ENCODE data around the gene HLA-B.

Gene HLA-B

DNA sequence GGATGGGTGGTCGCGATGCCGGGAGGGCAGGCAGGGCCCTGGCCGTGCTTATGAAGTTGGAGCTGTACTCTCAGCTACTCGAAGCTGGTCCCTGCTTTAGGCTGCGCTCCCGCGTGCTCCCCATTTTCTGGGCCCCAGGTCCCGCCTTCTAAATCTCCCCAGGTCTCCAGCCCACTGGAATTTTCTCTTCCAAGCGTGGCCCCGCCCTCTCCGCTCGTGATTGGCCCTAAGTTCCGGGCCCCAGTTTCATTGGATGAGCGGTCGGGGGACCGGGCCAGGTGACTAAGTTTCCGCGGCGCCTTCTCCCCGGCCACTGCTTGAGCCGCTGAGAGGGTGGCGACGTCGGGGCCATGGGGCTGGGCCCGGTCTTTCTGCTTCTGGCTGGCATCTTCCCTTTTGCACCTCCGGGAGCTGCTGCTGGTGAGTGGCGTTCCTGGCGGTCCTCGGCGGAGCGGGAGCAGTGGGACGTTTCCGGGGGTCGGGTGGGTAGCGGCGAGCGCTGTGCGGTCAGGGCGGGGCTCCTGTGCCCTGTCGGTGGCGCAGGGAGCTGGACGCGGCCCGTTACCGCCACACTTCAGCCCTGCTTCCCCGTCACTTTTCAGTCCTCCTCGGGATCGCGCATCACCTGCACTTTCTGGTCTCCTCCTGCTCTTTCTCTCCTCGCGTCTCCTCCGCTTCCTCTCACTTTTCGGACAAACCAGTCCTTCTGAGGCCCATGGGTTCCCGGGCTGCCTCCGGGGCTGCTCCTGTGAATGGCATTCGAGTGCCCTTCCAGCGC lies 46.5 kb upstream of the HLA-B start, which contains the start of gene MICA:
MICA (plus strand) TSS at position 313 of the 778 bp plus-strand sequence; CDS start at position 351, 38 bp downstream.
- peak within 1 kb of the TSS; percentile 92 for H3K4me2 ChIP-seq (ENCODE audit: low read length)
- H3K4me3 ChIP-seq (ENCODE audit: low read depth, low read length, poor library complexity, severe bottlenecking), result peak within 1 kb of the TSS; percentile 66
- TF ChIP-seq EZH2 (IDR thresholded peaks at IDR 0.05; ENCODE audit: borderline replicate concordance, low read length) (no peak), CTCF (IDR thresholded peaks at IDR 0.05; ENCODE audit: low read length) (no peak)
- H3K9me2 ChIP-seq (ENCODE audit: low read depth, low read length), result no peaks in the 10 kb centered on the region
- H3K9me3 ChIP-seq (ENCODE audit: low read length), result no peaks in the 10 kb centered on the region
- H3K79me2 ChIP-seq (ENCODE audit: insufficient read depth, low read length), result no peaks in the 10 kb centered on the region
- H3K27ac ChIP-seq (ENCODE audit: low read depth, low read length, poor library complexity, severe bottlenecking), result no peak within 1 kb of the TSS
- peak within 1 kb of the TSS; percentile 49; the same call in 1 of the 2 replicates for H3K9ac ChIP-seq (ENCODE audit: low read length)
- no peak within 1 kb of the TSS for H2AFZ ChIP-seq (ENCODE audit: low read length)
- H3F3A ChIP-seq (ENCODE audit: insufficient read depth, low read length), result no peaks in the 10 kb centered on the region
- H4K20me1 ChIP-seq (ENCODE audit: insufficient read depth, low read length), result no peaks in the 10 kb centered on the region
- no peaks in the 10 kb centered on the region for H3K27me3 ChIP-seq (ENCODE audit: insufficient read depth, low read length)
- peaks cover 43% of the 10 kb centered on the region for H3K4me1 ChIP-seq (ENCODE audit: insufficient read depth, low read length, severe bottlenecking)
- no peaks in the 10 kb centered on the region; the same call in 1 of the 2 replicates for H3K36me3 ChIP-seq (ENCODE audit: insufficient read depth, low read length)

DNA sequence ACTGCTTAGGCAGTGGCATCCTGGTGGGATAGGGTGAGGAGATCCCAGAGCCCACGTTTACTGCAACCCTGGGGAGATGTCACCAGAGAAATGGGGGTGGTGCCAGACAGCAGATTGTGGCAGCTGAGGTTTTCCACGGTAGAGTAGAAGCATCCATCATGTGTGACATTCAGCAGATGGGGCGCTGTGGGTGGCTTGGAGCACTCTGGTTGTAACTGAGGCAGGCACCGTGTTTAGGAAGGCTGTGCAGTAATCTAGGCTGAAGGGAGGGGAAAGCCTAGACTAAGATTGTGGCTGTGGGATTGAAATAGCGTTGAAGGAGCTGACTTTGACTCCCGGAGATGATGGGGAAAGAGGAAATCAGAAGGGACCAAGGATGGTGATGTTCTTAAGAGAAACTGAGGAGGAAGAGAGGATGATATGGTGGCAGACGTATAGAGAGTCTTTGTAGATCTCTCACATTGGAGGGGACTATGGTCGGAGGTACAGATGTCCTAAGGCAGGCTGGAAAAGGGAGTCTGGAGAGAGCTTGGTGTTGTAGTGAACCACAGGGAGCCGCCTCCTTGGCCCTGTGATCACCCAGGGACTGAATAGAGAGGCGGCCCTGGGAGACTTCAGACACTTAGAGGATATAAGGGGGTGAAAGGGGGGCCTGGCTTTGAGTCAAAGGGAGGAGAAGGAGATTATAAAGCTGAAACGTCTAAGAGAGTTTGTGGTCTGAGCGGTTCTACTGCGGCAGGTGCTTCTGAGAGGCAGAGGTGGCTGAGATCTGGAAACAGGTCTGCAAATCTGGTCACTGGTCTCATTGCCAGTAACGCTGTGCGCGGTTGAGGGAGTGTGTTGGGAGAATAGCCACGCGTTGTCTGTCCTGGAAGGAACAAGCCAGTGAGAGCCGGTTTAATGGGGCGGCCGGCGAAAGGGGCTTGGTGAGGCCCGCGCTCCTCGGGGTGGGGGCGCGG lies 45.6 kb upstream of the HLA-B start:
- Histone ChIP-seq H3K9me3 (ENCODE audit: low read length) (no peaks in the 10 kb centered on the region), H3K27me3 (ENCODE audit: insufficient read depth, low read length) (no peaks in the 10 kb centered on the region), H3K4me1 (ENCODE audit: insufficient read depth, low read length, severe bottlenecking) (peaks cover 43% of the 10 kb centered on the region), H4K20me1 (ENCODE audit: insufficient read depth, low read length) (no peaks in the 10 kb centered on the region), H3K79me2 (ENCODE audit: insufficient read depth, low read length) (no peaks in the 10 kb centered on the region), H2AFZ (ENCODE audit: low read length) (no peak overlapping the region), H3K27ac (ENCODE audit: low read depth, low read length, poor library complexity, severe bottlenecking) (no peak overlapping the region), H3K36me3 (ENCODE audit: insufficient read depth, low read length) (no peaks in the 10 kb centered on the region; the same call in 1 of the 2 replicates), H3K4me2 (ENCODE audit: low read length) (peak overlapping the region; percentile 92), H3K9me2 (ENCODE audit: low read depth, low read length) (no peaks in the 10 kb centered on the region), H3K9ac (ENCODE audit: low read length) (no peak overlapping the region; the same call in 1 of the 2 replicates), H3F3A (ENCODE audit: insufficient read depth, low read length) (no peaks in the 10 kb centered on the region), H3K4me3 (ENCODE audit: low read depth, low read length, poor library complexity, severe bottlenecking) (peak overlapping the region; percentile 66)
- TF ChIP-seq EZH2 (IDR thresholded peaks at IDR 0.05; ENCODE audit: borderline replicate concordance, low read length) (no peak), CTCF (IDR thresholded peaks at IDR 0.05; ENCODE audit: low read length) (no peak)

DNA sequence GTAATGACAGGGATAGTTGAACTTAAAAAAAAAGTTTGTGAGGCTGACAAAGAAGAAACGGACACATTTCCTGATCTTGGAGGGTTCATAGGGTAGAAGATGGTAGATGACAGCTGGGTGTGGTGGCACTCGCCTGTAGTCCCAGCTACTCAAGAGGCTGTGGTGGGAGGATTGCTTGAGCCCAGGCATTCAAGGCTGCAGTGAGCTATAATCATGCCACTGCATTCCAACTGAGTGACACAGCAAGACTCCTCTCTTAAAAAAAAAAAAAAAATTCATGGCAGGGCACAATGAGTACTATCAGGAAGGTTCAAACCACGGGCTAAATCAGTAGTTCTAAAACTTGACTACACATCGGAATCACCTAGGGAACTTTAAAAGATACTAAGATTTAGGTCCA lies 44.4 kb upstream of the HLA-B start:
- no peaks in the 10 kb centered on the region; the same call in 1 of the 2 replicates for H3K36me3 ChIP-seq (ENCODE audit: insufficient read depth, low read length)
- peak overlapping the region; percentile 77 for H3K4me3 ChIP-seq (ENCODE audit: low read depth, low read length, poor library complexity, severe bottlenecking)
- no peaks in the 10 kb centered on the region for H3F3A ChIP-seq (ENCODE audit: insufficient read depth, low read length)
- no peaks in the 10 kb centered on the region for H3K27me3 ChIP-seq (ENCODE audit: insufficient read depth, low read length)
- no peaks in the 10 kb centered on the region for H3K9me2 ChIP-seq (ENCODE audit: low read depth, low read length)
- H3K9ac ChIP-seq (ENCODE audit: low read length), result no peak overlapping the region; the same call in 1 of the 2 replicates
- H3K4me1 ChIP-seq (ENCODE audit: insufficient read depth, low read length, severe bottlenecking), result peaks cover 43% of the 10 kb centered on the region
- no peaks in the 10 kb centered on the region for H3K9me3 ChIP-seq (ENCODE audit: low read length)
- H2AFZ ChIP-seq (ENCODE audit: low read length), result no peak overlapping the region
- H3K27ac ChIP-seq (ENCODE audit: low read depth, low read length, poor library complexity, severe bottlenecking), result peak overlapping the region; percentile 55
- TF ChIP-seq EZH2 (IDR thresholded peaks at IDR 0.05; ENCODE audit: borderline replicate concordance, low read length) (no peak), CTCF (IDR thresholded peaks at IDR 0.05; ENCODE audit: low read length) (no peak)
- peak overlapping the region; percentile 98; the same call in 1 of the 2 replicates for H3K4me2 ChIP-seq (ENCODE audit: low read length)
- no peaks in the 10 kb centered on the region for H3K79me2 ChIP-seq (ENCODE audit: insufficient read depth, low read length)
- H4K20me1 ChIP-seq (ENCODE audit: insufficient read depth, low read length), result no peaks in the 10 kb centered on the region

Data from OCI-LY1 (cell line).